Heart right ventricle (tissue), 16 donors: ENCODE results near the gene SCAF8. TPM values are rescaled to one million over a fixed set of nuclear protein-coding genes. Genes with fewer than 3 reads are reported as not detected.

ENCODE experiments used
- ATAC-seq, 8 donors: fragments of 200-7000 bp; cut with Tn5 transposase; one replicate each; pipeline ENCODE4 v1.9.1; 2020; ENCODE audit warnings: mild to moderate bottlenecking in 8 of 8, moderate library complexity in 8 of 8, moderate number of reproducible peaks in 1 of 8
- DNase-seq, 2 donors: peaks; one replicate each; pipeline ENCODE4 v3.0.0-alpha.2; 2020
- H3K27ac ChIP-seq, 10 donors: fragments of 200-600 bp; sonication (generic) in 2 of 10; one replicate each; pipeline versions ENCODE4 v1.5.0 to v1.8.0; 2020 to 2022; ENCODE audit warnings: mild to moderate bottlenecking in 3 of 10
- H3K27me3 ChIP-seq, 7 donors: fragments of 200-600 bp; one replicate each; pipeline ENCODE4 v1.8.0; 2021 to 2022; ENCODE audit warnings: mild to moderate bottlenecking in 2 of 7
- H3K36me3 ChIP-seq, 9 donors: fragments of 200-600 bp; sonication (generic) in 1 of 9; one replicate each; pipeline versions ENCODE4 v1.5.0 to v1.8.0; 2020 to 2022; ENCODE audit warnings: mild to moderate bottlenecking in 2 of 9
- H3K4me1 ChIP-seq, 9 donors: fragments of 200-600 bp; sonication (generic) in 1 of 9; one replicate each; pipeline versions ENCODE4 v1.5.0 to v1.8.0; 2020 to 2022; ENCODE audit warnings: mild to moderate bottlenecking in 4 of 9
- H3K4me3 ChIP-seq, 10 donors: fragments of 200-600 bp; sonication (generic) in 2 of 10; one replicate each; pipeline versions ENCODE4 v1.5.0 to v1.8.0; 2020 to 2022; ENCODE audit warnings: mild to moderate bottlenecking in 7 of 10, moderate library complexity in 2 of 10
- H3K9me3 ChIP-seq, 11 donors: fragments of 200-600 bp in 10 of 11; sonication (generic) in 2 of 11; one replicate each; pipeline versions ENCODE4 v1.5.0 to v1.8.0; 2013 to 2022; ENCODE audit warnings: mild to moderate bottlenecking in 2 of 11, control low read depth in 1 of 11, moderate library complexity in 1 of 11
- WGBS, 2 donors: extraction: QIAGEN DNeasy Blood & Tissue Kit; methylation state at CpG; one replicate each; pipeline ENCODE4 v1.1.7; 2013; ENCODE audit warnings: inconsistent platforms in 1 of 2; 5-methylcytosine and 5-hydroxymethylcytosine counted together
- intact Hi-C, 10 donors: fragments of 100-400 bp; cut with DNase I; formaldehyde crosslinking; loops; one replicate each; pipeline versions ENCODE4 v1.11.1 to v1.14.2; 2022
- polyA plus RNA-seq, 2 donors: library from polyadenylated mRNA; stranded (reverse); fragments of 200-250 nt; gene quantifications; one replicate each; pipeline ENCODE4 v1.2.3, GENCODE V29; 2013
- total RNA-seq, 10 donors: library from RNA; stranded (reverse); fragmentation: NEBNext Ultra II Directional in 3 of 10; extraction: Animal tissue kit (Norgen Biotek cat#: 25700) in 3 of 10; gene quantifications; one replicate each; pipeline versions ENCODE4 v1.2.1 to v1.2.4, GENCODE V29; 2021 to 2023
- TF ChIP-seq, protein P1 (sequence below), 9 donors: fragments of 200-600 bp; sonication (generic) in 2 of 9; IDR thresholded peaks; one replicate each; pipeline versions ENCODE4 v1.5.0 to v1.8.0; 2021 to 2022; ENCODE audit warnings: antibody characterized with exemption in 9 of 9, mild to moderate bottlenecking in 5 of 9, moderate library complexity in 1 of 9
- donor health status: Arrhythmogenic right ventricular cardiomyopathy.
- donor health status: ischemic (EF 13 %, LVEDD 7.1; RV severe dilation, severe dysfunction).
- donor health status: healthy with polysubstance abuse.
- donor health status: DM: no; HTN: yes; CAD: no.
- donor health status: DM: no; HTN: no; CAD: no.
- donor health status: ischemic (EF 25% LVEDD 6.9; RV normal size, moderate dysfunction).
- donor health status: ischemic (EF 25% LVEDD 5.7; RV mildly dilated, moderate dysfunction).
- donor health status: healthy.
- donor health status: DM: yes; HTN: yes; CAD: no.
- donor health status: Ischemic cardiomyopathy.
- donor health status: ischemic (EF 35%, LVEDD 5.7; RV mildly dilated, moderate dysfunction).
- donor health status: nonischemic (EF 11% LVEDD 7.7; RV severe dilation, severe dysfunction).
- donor health status: DM: yes; HTN: yes; CAD: no.
- donor health status: PGD.
- donor health status: ischemic (EF 29% LVEDD 5.4; RV normal size, mild dysfunction).
- donor health status: nonischemic (EF 23%, LVEDD 6.1; RV moderate dilation, normal function).

The SCAF8 gene
- total and polyA plus RNA-seq, 12 donors, result 6.7 to 96.1 (median 62.8) TPM

DNA sequence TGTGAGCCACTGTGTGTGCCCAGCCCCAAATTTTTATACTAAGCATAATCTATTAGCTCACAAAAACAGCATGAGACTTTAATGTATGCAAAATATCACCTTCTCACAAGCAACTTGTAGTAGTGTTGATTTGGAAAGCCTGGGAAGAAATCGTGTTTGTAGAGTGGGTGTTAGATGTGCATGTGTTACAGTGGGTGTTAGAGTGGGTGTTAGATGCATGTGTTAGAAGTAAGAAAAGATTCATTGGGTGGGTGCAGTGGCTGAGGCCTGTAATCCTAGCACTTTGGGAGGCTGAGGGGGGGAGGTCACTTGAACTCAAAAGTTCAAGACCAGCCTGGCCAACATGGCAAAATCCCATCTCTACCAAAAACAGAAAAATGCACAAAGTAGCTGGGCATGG is 6.3 kb upstream of the SCAF8 start:
- intact Hi-C loops, result no loop called here
- H3K4me3 ChIP-seq, result no peak overlapping the region
- peaks cover 0 to 3% (median under 1%) of the 10 kb centered on the region in 9 donors for H3K4me1 ChIP-seq
- TF ChIP-seq, protein P1, sequence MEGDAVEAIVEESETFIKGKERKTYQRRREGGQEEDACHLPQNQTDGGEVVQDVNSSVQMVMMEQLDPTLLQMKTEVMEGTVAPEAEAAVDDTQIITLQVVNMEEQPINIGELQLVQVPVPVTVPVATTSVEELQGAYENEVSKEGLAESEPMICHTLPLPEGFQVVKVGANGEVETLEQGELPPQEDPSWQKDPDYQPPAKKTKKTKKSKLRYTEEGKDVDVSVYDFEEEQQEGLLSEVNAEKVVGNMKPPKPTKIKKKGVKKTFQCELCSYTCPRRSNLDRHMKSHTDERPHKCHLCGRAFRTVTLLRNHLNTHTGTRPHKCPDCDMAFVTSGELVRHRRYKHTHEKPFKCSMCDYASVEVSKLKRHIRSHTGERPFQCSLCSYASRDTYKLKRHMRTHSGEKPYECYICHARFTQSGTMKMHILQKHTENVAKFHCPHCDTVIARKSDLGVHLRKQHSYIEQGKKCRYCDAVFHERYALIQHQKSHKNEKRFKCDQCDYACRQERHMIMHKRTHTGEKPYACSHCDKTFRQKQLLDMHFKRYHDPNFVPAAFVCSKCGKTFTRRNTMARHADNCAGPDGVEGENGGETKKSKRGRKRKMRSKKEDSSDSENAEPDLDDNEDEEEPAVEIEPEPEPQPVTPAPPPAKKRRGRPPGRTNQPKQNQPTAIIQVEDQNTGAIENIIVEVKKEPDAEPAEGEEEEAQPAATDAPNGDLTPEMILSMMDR (IDR thresholded peaks at IDR 0.05), result no peak
- H3K27ac ChIP-seq, result no peak overlapping the region
- WGBS, 2 donors, result 82 to 93% methylated on average over 1 of the region's 1 CpG
- ATAC-seq (no peak), DNase-seq (no peak)
- H3K9me3 ChIP-seq, result no peaks in the 10 kb centered on the region
- H3K36me3 ChIP-seq, result no peaks in the 10 kb centered on the region
- no peaks in the 10 kb centered on the region for H3K27me3 ChIP-seq

DNA sequence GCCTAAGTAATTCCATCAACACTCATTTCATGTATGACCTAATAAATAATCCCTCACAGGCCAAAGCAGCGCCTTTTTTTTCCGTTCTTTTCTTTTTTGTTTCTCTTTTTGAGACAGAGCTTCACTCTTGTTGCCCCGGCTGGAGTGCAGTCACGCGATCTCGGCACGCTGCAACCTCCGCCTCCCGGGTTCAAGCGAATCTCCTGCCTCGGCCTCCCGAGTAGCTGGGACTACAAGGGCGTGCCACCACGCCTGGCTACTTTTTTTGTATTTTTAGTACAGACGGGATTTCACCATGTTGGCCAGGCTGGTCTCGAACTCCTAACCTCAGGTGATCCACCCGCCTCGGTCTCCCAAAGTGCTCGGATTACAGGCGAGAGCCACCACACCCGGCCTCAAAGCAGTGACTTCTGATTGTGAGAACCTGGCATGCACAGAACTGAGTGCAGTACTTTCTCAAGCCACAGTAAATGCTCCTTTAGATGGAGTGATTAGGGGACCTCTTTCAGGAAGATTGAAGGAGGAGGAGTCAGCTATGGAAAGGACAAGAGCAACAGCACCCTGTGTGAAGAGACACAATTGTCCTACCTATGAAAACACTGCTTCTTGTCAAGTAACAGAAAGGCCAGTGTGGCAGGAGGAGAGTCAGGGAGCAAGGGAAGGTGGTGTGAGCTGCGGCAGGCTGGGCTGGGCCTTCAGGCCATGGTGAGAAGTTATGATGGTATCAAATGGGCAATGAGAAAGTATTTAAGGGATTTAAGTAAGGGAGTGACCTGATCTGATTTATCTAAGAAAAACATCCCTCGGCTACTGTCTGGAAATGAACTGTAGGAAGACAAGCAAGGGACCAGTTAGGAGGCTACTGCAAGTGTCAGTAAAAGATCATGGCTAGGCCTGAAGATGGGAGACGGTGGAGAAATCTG is 1.7 kb upstream of the SCAF8 start:
- ATAC-seq, result no peak

DNA sequence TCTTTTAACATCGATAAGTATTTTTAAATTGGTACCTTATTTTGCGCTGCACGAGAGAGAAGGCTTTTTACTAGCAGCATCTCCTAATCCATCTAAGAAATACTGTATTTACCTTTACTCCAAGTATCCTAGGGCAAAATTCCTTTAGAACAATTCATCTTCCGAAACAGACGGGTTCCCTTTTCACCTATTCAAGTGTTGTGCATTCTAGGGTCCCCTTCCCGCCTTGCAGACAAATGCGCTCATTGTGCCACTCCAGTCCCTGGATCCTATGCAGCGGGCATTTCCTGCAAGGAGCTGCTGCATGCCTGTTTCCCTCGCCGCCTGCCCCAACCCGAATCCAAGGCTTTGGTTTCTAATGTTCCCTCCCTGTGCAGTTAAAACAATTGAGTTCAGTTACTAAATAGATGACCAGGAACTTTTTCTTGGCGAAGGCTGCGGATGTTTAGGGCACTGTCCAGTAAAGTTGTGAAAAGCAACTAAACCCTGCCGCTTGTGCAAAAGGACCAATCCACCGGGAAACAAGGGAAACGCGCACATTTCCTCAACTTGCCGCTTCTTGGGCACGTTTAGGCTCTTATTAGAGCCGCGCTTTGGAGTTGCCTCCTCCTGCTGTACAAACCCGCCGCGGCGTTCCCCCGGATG is 556 bp upstream of the SCAF8 start:
- intact Hi-C loops, result loop anchor here in 9 of 10 donors (2.0 to 10.0 kb wide), 8 partner anchors 35 to 218 kb away; partner anchors contain the start of gene CNKSR3 (in 1 of the 9)
- DNase-seq, result peak; percentile 35 to 39
- peaks cover 5 to 45% (median 41%) of the 10 kb centered on the region in 9 donors for H3K4me1 ChIP-seq
- no peak for ATAC-seq
- H3K4me3 ChIP-seq, result peak overlapping the region; percentile 62 to 99 (median 97)
- no peaks in the 10 kb centered on the region for H3K36me3 ChIP-seq
- H3K27me3 ChIP-seq, result no peaks in the 10 kb centered on the region
- TF ChIP-seq, protein P1 (IDR thresholded peaks at IDR 0.05), result no peak
- H3K27ac ChIP-seq, result peak overlapping the region; percentile 99 to 100 (median 100)
- H3K9me3 ChIP-seq, result no peaks in the 10 kb centered on the region
- WGBS, 2 donors, result 9% methylated on average over 25 to 26 of the region's 26 CpGs

More for the DNA sequence above, 1.7 kb upstream of the SCAF8 start:
- no peak for DNase-seq
- Histone ChIP-seq H3K36me3 (no peaks in the 10 kb centered on the region), H3K9me3 (no peaks in the 10 kb centered on the region), H3K27ac (peak overlapping the region in 2 of 10 donors; percentile 100), H3K27me3 (no peaks in the 10 kb centered on the region), H3K4me1 (peaks cover 5 to 34% (median 31%) of the 10 kb centered on the region in 9 donors), H3K4me3 (peak overlapping the region in 1 of 10 donors; percentile 96)
- WGBS, 2 donors, result 95 to 96% methylated on average over 24 of the region's 24 CpGs
- TF ChIP-seq, protein P1 (IDR thresholded peaks at IDR 0.05), result no peak
- intact Hi-C loops, result loop anchor here in 9 of 10 donors (2.0 to 10.0 kb wide), 8 partner anchors 36 to 217 kb away; partner anchors contain the start of gene CNKSR3 (in 1 of the 9)
